ENCODE data around the gene NUP205.

DNA sequence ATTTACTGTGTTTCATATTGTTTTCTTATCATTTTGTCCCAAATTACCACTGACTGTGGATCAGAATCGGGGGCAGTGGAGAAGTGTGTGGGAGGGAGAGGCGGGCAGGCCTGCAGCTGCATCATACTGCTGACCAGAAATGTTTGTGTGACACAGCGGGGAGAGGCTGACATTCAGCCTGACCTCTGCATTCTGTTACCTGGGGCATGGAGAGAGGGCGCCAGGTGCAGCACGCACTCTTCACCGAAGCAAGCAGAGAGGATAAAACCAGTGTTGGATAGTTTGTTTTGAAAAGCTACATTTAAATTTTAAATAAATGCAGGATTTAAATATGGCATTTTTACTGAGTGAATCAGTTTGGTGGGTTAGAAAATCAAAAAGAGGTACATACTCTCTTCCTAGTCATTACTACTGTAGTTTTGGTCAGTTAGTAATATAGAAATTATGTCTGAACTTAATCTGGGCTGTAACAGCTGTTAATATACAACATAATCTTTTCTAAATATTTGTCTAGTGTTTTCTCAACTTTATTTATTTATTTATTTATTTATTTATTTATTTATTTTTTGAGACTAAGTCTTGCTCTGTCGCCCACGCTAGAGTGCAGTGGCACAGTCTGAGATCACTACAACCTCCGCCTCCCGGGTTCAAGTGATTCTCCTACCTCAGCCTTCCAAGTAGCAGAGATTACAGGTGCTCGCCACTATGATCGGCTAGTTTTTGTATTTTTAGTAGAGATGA lies 95.8 kb downstream of the NUP205 start:
- TF ChIP-seq EZH2 (IDR thresholded peaks at IDR 0.05; ENCODE audit: borderline replicate concordance, low read length) = no peak
- TF ChIP-seq, protein P1, sequence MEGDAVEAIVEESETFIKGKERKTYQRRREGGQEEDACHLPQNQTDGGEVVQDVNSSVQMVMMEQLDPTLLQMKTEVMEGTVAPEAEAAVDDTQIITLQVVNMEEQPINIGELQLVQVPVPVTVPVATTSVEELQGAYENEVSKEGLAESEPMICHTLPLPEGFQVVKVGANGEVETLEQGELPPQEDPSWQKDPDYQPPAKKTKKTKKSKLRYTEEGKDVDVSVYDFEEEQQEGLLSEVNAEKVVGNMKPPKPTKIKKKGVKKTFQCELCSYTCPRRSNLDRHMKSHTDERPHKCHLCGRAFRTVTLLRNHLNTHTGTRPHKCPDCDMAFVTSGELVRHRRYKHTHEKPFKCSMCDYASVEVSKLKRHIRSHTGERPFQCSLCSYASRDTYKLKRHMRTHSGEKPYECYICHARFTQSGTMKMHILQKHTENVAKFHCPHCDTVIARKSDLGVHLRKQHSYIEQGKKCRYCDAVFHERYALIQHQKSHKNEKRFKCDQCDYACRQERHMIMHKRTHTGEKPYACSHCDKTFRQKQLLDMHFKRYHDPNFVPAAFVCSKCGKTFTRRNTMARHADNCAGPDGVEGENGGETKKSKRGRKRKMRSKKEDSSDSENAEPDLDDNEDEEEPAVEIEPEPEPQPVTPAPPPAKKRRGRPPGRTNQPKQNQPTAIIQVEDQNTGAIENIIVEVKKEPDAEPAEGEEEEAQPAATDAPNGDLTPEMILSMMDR (conservative IDR thresholded peaks at IDR 0.05 in 1 of 2, IDR thresholded peaks at IDR 0.05 in 1 of 2; ENCODE audit: extremely low read depth in 1 of 2, insufficient read depth in 1 of 2, low read depth in 1 of 2, low read length in 2 of 2) = no peak

Measured in mammary epithelial cell (primary cell).